Endometrium (tissue), 2 donors: ENCODE data around the gene P2RY11.

Experiments used
- FAIRE-seq: peaks from 2 replicates; lab custom pipeline; 2012; peaks lifted over from hg19 to GRCh38; lab: Jason Lieb, UNC
- donor health status: control.
- donor health status: control.

The P2RY11 gene

GRCh38 chr19:10093295-10094186 is 18.0 kb upstream of the P2RY11 start:
- FAIRE-seq, result no peak

GRCh38 chr19:10095622-10095947 is 15.9 kb upstream of the P2RY11 start:
- FAIRE-seq, result no peak

- no peak for FAIRE-seq
Measured at GRCh38 chr19:10095948-10096614, 15.4 kb upstream of the P2RY11 start.

GRCh38 chr19:10096615-10096963 is 14.9 kb upstream of the P2RY11 start:
- FAIRE-seq, result no peak

GRCh38 chr19:10100163-10100785 is 11.2 kb upstream of the P2RY11 start:
- no peak for FAIRE-seq

GRCh38 chr19:10102787-10103236 is 8.7 kb upstream of the P2RY11 start:
- FAIRE-seq, result no peak

- FAIRE-seq, result no peak
Measured at GRCh38 chr19:10104130-10104513, 7.4 kb upstream of the P2RY11 start.

- no peak for FAIRE-seq
Measured at GRCh38 chr19:10104665-10105508, 6.6 kb upstream of the P2RY11 start.

GRCh38 chr19:10105509-10106099 is 5.9 kb upstream of the P2RY11 start:
- FAIRE-seq, result no peak

- FAIRE-seq, result peak; percentile 72
Measured at GRCh38 chr19:10106100-10106936, 5.2 kb upstream of the P2RY11 start, which contains the start of gene PPAN. Gene PPAN, plus strand, starts transcription at chr19:10106362. Its CDS starts 33 bp downstream, at chr19:10106395.

- no peak for FAIRE-seq
Measured at GRCh38 chr19:10107254-10107653, 4.2 kb upstream of the P2RY11 start.

GRCh38 chr19:10107817-10108367 is 3.6 kb upstream of the P2RY11 start:
- FAIRE-seq, result no peak

- FAIRE-seq, result no peak
Measured at GRCh38 chr19:10109528-10109927, 2.0 kb upstream of the P2RY11 start.

GRCh38 chr19:10110076-10110971 is 1.2 kb upstream of the P2RY11 start:
- no peak for FAIRE-seq

GRCh38 chr19:10110972-10111317 is 548 bp upstream of the P2RY11 start:
- FAIRE-seq, result no peak

GRCh38 chr19:10112037-10112761 is 706 bp downstream of the P2RY11 start:
- no peak for FAIRE-seq

- FAIRE-seq, result no peak
Measured at GRCh38 chr19:10112895-10113591, 1.6 kb downstream of the P2RY11 start.

GRCh38 chr19:10113592-10113963 is 2.1 kb downstream of the P2RY11 start:
- no peak for FAIRE-seq
